ENCODE data around the gene ZNF646. TPM values are rescaled to one million over a fixed set of nuclear protein-coding genes. Genes with fewer than 3 reads are reported as not detected.

ZNF646 gene
- total and polyA plus RNA-seq, 2 of the 13 experiments (the other 11 are each of a cell fraction or from before 2014, with no cell fraction given), result 3.4 to 10.9 TPM

DNA sequence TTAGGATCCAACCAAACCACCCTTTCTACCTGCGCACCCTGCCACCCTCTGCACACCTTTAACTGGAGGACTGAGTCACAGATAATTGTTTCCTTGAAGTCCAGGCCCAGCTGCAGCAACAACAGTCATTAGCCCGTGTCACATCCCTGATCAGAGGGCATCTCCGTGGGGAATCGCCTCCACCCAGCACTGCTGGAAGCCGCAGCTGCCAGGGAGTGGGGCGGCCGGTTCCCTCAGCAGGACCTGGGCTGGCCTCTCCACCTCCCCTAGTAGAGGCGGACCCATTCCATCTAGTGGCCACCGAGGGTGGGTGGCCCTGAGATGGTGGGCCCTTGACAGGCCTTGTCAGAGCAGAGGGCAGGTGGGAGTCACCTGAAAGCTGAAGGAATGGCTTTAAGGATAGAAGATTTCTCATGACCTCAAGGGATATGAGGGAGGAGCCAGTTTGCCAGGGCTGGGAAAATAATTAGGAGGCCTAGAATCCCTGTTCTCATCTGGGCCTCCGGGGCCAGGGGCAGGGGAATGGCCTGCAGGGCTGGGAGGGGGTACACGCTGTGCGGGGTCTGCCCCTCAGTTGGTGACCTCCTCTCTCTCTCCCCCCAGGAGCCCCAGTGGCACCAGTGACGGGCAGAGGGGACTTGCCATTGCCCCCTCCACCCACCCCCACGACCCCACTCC is 8.3 kb downstream of the ZNF646 start (continued):
- TF ChIP-seq, protein P1, sequence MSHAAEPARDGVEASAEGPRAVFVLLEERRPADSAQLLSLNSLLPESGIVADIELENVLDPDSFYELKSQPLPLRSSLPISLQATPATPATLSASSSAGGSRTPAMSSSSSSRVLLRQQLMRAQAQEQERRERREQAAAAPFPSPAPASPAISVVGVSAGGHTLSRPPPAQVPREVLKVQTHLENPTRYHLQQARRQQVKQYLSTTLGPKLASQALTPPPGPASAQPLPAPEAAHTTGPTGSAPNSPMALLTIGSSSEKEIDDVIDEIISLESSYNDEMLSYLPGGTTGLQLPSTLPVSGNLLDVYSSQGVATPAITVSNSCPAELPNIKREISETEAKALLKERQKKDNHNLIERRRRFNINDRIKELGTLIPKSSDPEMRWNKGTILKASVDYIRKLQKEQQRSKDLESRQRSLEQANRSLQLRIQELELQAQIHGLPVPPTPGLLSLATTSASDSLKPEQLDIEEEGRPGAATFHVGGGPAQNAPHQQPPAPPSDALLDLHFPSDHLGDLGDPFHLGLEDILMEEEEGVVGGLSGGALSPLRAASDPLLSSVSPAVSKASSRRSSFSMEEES (CRISPR knock-in tag; IDR thresholded peaks at IDR 0.05), result no peak
- peak; percentile 65 for TF ChIP-seq AGO2 (optimal IDR thresholded peaks at IDR 0.05; ENCODE audit: low read depth, low read length)
- 0 out of 2 replicates have a peak, but pooled peaks have one; percentile 32 for TF ChIP-seq TBX2 (CRISPR knock-in tag; IDR thresholded peaks at IDR 0.05; ENCODE audit: borderline replicate concordance)
- TF ChIP-seq, protein P2, sequence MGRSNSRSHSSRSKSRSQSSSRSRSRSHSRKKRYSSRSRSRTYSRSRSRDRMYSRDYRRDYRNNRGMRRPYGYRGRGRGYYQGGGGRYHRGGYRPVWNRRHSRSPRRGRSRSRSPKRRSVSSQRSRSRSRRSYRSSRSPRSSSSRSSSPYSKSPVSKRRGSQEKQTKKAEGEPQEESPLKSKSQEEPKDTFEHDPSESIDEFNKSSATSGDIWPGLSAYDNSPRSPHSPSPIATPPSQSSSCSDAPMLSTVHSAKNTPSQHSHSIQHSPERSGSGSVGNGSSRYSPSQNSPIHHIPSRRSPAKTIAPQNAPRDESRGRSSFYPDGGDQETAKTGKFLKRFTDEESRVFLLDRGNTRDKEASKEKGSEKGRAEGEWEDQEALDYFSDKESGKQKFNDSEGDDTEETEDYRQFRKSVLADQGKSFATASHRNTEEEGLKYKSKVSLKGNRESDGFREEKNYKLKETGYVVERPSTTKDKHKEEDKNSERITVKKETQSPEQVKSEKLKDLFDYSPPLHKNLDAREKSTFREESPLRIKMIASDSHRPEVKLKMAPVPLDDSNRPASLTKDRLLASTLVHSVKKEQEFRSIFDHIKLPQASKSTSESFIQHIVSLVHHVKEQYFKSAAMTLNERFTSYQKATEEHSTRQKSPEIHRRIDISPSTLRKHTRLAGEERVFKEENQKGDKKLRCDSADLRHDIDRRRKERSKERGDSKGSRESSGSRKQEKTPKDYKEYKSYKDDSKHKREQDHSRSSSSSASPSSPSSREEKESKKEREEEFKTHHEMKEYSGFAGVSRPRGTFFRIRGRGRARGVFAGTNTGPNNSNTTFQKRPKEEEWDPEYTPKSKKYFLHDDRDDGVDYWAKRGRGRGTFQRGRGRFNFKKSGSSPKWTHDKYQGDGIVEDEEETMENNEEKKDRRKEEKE (IDR thresholded peaks at IDR 0.05), result no peak
- TF ChIP-seq SALL2 (CRISPR knock-in tag; IDR thresholded peaks at IDR 0.05), result no peak
- no peak for TF ChIP-seq ZNF17 (CRISPR knock-in tag; IDR thresholded peaks at IDR 0.05)
- no peak for TF ChIP-seq ZNF737 (CRISPR knock-in tag; IDR thresholded peaks at IDR 0.05; ENCODE audit: borderline replicate concordance)
- no peak for TF ChIP-seq NR3C1 (CRISPR knock-in tag; IDR thresholded peaks at IDR 0.05)
- TF ChIP-seq ZNF343 (CRISPR knock-in tag; IDR thresholded peaks at IDR 0.05), result no peak
- TF ChIP-seq RFXANK (CRISPR knock-in tag; IDR thresholded peaks at IDR 0.05), result no peak
- TF ChIP-seq HMG20B (CRISPR knock-in tag; conservative IDR thresholded peaks at IDR 0.05), result no peak
- no peak for TF ChIP-seq KAT8 (CRISPR knock-in tag; IDR thresholded peaks at IDR 0.05)
- TF ChIP-seq ZNF776 (CRISPR knock-in tag; IDR thresholded peaks at IDR 0.05), result no peak
- no peak for TF ChIP-seq BHLHE40 (IDR thresholded peaks at IDR 0.05; ENCODE audit: low read length)
- no peak for TF ChIP-seq ZNF235 (CRISPR knock-in tag; IDR thresholded peaks at IDR 0.05; ENCODE audit: borderline replicate concordance)
- TF ChIP-seq REPIN1 (CRISPR knock-in tag; IDR thresholded peaks at IDR 0.05; ENCODE audit: borderline replicate concordance, low read depth), result no peak
- no peak for TF ChIP-seq HINFP (CRISPR knock-in tag; IDR thresholded peaks at IDR 0.05; ENCODE audit: low read depth)
- no peak for TF ChIP-seq PTBP1 (IDR thresholded peaks at IDR 0.05; ENCODE audit: low read depth, low read length, poor library complexity, severe bottlenecking)
- TF ChIP-seq CENPT (CRISPR knock-in tag; IDR thresholded peaks at IDR 0.05; ENCODE audit: low read depth), result no peak
- TF ChIP-seq KDM4B (CRISPR knock-in tag; IDR thresholded peaks at IDR 0.05), result no peak
- TF ChIP-seq ZNF44 (CRISPR knock-in tag; IDR thresholded peaks at IDR 0.05), result no peak
- TF ChIP-seq SP5 (CRISPR knock-in tag; IDR thresholded peaks at IDR 0.05; ENCODE audit: borderline replicate concordance, low read depth), result no peak
- TF ChIP-seq ZC3H13 (CRISPR knock-in tag; IDR thresholded peaks at IDR 0.05), result peak; percentile 86
- TF ChIP-seq, protein P3, sequence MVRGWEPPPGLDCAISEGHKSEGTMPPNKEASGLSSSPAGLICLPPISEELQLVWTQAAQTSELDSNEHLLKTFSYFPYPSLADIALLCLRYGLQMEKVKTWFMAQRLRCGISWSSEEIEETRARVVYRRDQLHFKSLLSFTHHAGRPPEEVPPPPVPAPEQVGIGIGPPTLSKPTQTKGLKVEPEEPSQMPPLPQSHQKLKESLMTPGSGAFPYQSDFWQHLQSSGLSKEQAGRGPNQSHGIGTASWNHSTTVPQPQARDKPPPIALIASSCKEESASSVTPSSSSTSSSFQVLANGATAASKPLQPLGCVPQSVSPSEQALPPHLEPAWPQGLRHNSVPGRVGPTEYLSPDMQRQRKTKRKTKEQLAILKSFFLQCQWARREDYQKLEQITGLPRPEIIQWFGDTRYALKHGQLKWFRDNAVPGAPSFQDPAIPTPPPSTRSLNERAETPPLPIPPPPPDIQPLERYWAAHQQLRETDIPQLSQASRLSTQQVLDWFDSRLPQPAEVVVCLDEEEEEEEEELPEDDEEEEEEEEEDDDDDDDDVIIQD (CRISPR knock-in tag; IDR thresholded peaks at IDR 0.05; ENCODE audit: low read depth), result no peak
- no peak for TF ChIP-seq ZFP36L1 (CRISPR knock-in tag; IDR thresholded peaks at IDR 0.05)
